Sigmoid colon (tissue), 4 donors: ENCODE data around the gene PCDHB8.
"Not testable (repeated sequence)": the region's sequence is repeated elsewhere in the genome, so short reads cannot be mapped to it uniquely, and the experiment has no call there.

ENCODE experiments used
- EP300 ChIP-seq, 4 donors: sonication (generic); formaldehyde crosslinking; IDR thresholded peaks; one replicate each; pipeline ENCODE4 v1.6.1; 2017; ENCODE audit warnings: antibody characterized with exemption in 4 of 4
- POLR2A ChIP-seq, 2 donors: fragments of 450-650 bp; IDR thresholded peaks; one replicate each; pipeline ENCODE4 v1.6.1; 2016; ENCODE audit warnings: antibody characterized with exemption in 2 of 2, mild to moderate bottlenecking in 2 of 2, moderate library complexity in 2 of 2
- TF ChIP-seq, protein P1 (sequence below), 4 experiments: fragments of 450-650 bp in 3 of 4; fragments of 200-600 bp in 1 of 4; IDR thresholded peaks; one replicate each; pipeline ENCODE4 v1.5.1; 2016 to 2019; ENCODE audit warnings: antibody characterized with exemption in 4 of 4, mild to moderate bottlenecking in 3 of 4, moderate library complexity in 2 of 4

DNA sequence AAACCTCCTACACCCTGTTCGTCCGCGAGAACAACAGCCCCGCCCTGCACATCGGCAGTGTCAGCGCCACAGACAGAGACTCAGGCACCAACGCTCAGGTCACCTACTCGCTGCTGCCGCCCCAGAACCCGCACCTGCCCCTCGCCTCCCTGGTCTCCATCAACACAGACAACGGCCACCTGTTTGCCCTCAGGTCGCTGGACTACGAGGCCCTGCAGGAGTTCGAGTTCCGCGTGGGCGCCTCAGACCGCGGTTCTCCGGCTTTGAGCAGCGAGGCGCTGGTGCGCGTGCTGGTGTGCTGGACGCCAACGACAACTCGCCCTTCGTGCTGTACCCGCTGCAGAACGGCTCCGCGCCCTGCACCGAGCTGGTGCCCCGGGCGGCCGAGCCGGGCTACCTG, 20.2 kb upstream of the PCDHB8 start:
- TF ChIP-seq, protein P1, sequence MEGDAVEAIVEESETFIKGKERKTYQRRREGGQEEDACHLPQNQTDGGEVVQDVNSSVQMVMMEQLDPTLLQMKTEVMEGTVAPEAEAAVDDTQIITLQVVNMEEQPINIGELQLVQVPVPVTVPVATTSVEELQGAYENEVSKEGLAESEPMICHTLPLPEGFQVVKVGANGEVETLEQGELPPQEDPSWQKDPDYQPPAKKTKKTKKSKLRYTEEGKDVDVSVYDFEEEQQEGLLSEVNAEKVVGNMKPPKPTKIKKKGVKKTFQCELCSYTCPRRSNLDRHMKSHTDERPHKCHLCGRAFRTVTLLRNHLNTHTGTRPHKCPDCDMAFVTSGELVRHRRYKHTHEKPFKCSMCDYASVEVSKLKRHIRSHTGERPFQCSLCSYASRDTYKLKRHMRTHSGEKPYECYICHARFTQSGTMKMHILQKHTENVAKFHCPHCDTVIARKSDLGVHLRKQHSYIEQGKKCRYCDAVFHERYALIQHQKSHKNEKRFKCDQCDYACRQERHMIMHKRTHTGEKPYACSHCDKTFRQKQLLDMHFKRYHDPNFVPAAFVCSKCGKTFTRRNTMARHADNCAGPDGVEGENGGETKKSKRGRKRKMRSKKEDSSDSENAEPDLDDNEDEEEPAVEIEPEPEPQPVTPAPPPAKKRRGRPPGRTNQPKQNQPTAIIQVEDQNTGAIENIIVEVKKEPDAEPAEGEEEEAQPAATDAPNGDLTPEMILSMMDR (IDR thresholded peaks at IDR 0.05) = not testable (repeated sequence)
- TF ChIP-seq EP300, POLR2A (IDR thresholded peaks at IDR 0.05): not testable (repeated sequence)
